Keratinocyte (primary cell): ENCODE data around the gene IFI27. TPM values are rescaled to one million over a fixed set of nuclear protein-coding genes. Genes with fewer than 3 reads are reported as not detected.

Experiments
- DNase-seq: peaks from one replicate; pipeline ENCODE4 v3.0.0-alpha.2; 2011; ENCODE audit warnings: low read depth, missing footprints, low spot score
- FAIRE-seq: peaks from 2 replicates; lab custom pipeline; 2011; peaks lifted over from hg19 to GRCh38; lab: Jason Lieb, UNC
- H2AFZ ChIP-seq: 2 replicates; pipeline ENCODE4 v1.6.0; 2012; ENCODE audit warnings: low read length, control low read depth, inconsistent platforms; ENCODE audit not compliant: control insufficient read depth
- H3K27ac ChIP-seq: 2 replicates; pipeline ENCODE4 v1.5.1; 2011; ENCODE audit warnings: low read length; ENCODE audit not compliant: control insufficient read depth, insufficient read depth
- H3K27me3 ChIP-seq: 3 replicates; pipeline ENCODE4 v1.6.0; 2011; ENCODE audit warnings: low read length; ENCODE audit not compliant: control insufficient read depth, insufficient read depth; ENCODE audit errors: extremely low read depth
- H3K36me3 ChIP-seq, 2 experiments: 2 replicates in 1 of 2; 3 replicates in 1 of 2; pipeline ENCODE4 v1.5.1; 2011; ENCODE audit warnings: low read length in 2 of 2, mild to moderate bottlenecking in 1 of 2; ENCODE audit not compliant: control insufficient read depth in 2 of 2, insufficient read depth in 2 of 2; ENCODE audit errors: extremely low read depth in 1 of 2
- H3K4me1 ChIP-seq: 3 replicates; pipeline ENCODE4 v1.5.1; 2011; ENCODE audit warnings: low read length; ENCODE audit not compliant: control insufficient read depth, insufficient read depth; ENCODE audit errors: extremely low read depth
- H3K4me2 ChIP-seq: 3 replicates; pipeline ENCODE4 v1.6.0; 2011; ENCODE audit warnings: low read depth, low read length; ENCODE audit not compliant: control insufficient read depth, insufficient read depth; ENCODE audit errors: extremely low read depth
- H3K4me3 ChIP-seq, 3 experiments: fragments of 200-600 bp in 1 of 3; sonication (generic) in 1 of 3; 2 replicates in 2 of 3; 3 replicates in 1 of 3; pipeline ENCODE4 v1.5.1; 2011 to 2016; ENCODE audit warnings: low read length in 3 of 3, mild to moderate bottlenecking in 3 of 3, control low read depth in 2 of 3, inconsistent platforms in 1 of 3, low read depth in 1 of 3, mixed read lengths in 1 of 3, mixed run types in 1 of 3, moderate library complexity in 1 of 3; ENCODE audit not compliant: control insufficient read depth in 2 of 3, insufficient read depth in 2 of 3; ENCODE audit errors: extremely low read depth in 1 of 3
- H3K79me2 ChIP-seq: 2 replicates; pipeline ENCODE4 v1.6.0; 2012; ENCODE audit warnings: low read length; ENCODE audit not compliant: control insufficient read depth, insufficient read depth
- H3K9ac ChIP-seq: 3 replicates; pipeline ENCODE4 v1.6.0; 2011; ENCODE audit warnings: low read length; ENCODE audit not compliant: control insufficient read depth, insufficient read depth; ENCODE audit errors: extremely low read depth
- H3K9me1 ChIP-seq: 3 replicates; pipeline ENCODE4 v1.6.0; 2011; ENCODE audit warnings: low read length; ENCODE audit not compliant: control insufficient read depth, insufficient read depth; ENCODE audit errors: extremely low read depth
- H3K9me3 ChIP-seq: 2 replicates; pipeline ENCODE4 v1.5.1; 2012; ENCODE audit warnings: low read depth, low read length; ENCODE audit not compliant: control insufficient read depth
- H4K20me1 ChIP-seq: 3 replicates; pipeline ENCODE4 v1.6.0; 2011; ENCODE audit warnings: low read length; ENCODE audit not compliant: control insufficient read depth, insufficient read depth; ENCODE audit errors: extremely low read depth
- EZH2 ChIP-seq: IDR thresholded peaks from one replicate; pipeline ENCODE4 v1.6.1; 2012; ENCODE audit warnings: inconsistent platforms, mild to moderate bottlenecking, low read length, moderate library complexity
- dilution Hi-C: fragments of 300-500 bp; cut with MboI; formaldehyde crosslinking; loops from one replicate; pipeline ENCODE4 v1.7.0; 2020; ENCODE audit warnings: low sequenced_read_pairs; ENCODE audit not compliant: extremely low pct_ligation_motif_present
- polyA plus RNA-seq, 5 experiments: library from polyadenylated mRNA; depleted of rRNA in 3 of 5; stranded (reverse) in 3 of 5; stranded (forward) in 1 of 5; unstranded in 1 of 5; fragments of >200 nt; gene quantifications; 1 replicate in 1 of 5; 2 replicates in 3 of 5; 3 replicates in 1 of 5; pipeline versions ENCODE4 v1.2.1 to v1.2.3, GENCODE V29; 2011 to 2012; ENCODE audit warnings: missing spikeins in 2 of 5, low read depth in 1 of 5, low replicate concordance in 1 of 5
- TF ChIP-seq, protein P1 (sequence below), 3 experiments: IDR thresholded peaks in 1 of 3; conservative IDR thresholded peaks in 1 of 3; optimal IDR thresholded peaks in 1 of 3; 2 replicates in 2 of 3; 3 replicates in 1 of 3; pipeline versions ENCODE3 to v1.5.1; 2011; ENCODE audit warnings: low read length in 3 of 3, mild to moderate bottlenecking in 3 of 3, moderate library complexity in 2 of 3, control low read depth in 1 of 3, inconsistent platforms in 1 of 3; ENCODE audit not compliant: insufficient read depth in 2 of 3; ENCODE audit errors: extremely low read depth in 1 of 3

IFI27 gene
- polyA plus RNA-seq, 1 donor (not counting 4 experiments of a cell fraction or from before 2014, with no cell fraction given) = 1,132 TPM

DNA sequence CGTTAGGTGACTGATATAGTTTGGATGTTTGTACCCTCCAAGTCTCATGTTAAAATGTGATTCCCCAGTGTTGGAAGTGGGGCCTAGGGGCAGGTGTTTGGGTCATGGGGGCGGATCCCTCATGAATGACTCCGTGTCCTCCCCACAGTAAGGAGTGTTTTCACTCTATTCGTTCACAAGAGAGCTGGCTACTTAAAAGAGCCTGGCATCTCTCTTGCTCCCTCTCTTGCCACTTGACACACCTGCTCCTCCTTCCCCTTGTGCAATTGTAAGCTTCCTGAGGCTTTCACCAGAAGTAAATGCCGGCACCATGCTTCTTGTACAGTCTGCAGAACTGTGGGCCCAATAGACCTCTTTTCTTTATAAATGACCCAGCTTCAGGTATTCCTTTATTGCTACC, 16.3 kb downstream of the IFI27 start:
- no peak overlapping the region for H3K4me2 ChIP-seq
- dilution Hi-C loops = no loop called here
- TF ChIP-seq EZH2 = no peak
- TF ChIP-seq, protein P1, sequence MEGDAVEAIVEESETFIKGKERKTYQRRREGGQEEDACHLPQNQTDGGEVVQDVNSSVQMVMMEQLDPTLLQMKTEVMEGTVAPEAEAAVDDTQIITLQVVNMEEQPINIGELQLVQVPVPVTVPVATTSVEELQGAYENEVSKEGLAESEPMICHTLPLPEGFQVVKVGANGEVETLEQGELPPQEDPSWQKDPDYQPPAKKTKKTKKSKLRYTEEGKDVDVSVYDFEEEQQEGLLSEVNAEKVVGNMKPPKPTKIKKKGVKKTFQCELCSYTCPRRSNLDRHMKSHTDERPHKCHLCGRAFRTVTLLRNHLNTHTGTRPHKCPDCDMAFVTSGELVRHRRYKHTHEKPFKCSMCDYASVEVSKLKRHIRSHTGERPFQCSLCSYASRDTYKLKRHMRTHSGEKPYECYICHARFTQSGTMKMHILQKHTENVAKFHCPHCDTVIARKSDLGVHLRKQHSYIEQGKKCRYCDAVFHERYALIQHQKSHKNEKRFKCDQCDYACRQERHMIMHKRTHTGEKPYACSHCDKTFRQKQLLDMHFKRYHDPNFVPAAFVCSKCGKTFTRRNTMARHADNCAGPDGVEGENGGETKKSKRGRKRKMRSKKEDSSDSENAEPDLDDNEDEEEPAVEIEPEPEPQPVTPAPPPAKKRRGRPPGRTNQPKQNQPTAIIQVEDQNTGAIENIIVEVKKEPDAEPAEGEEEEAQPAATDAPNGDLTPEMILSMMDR (optimal IDR thresholded peaks at IDR 0.05 in 1 of 3, IDR thresholded peaks at IDR 0.05 in 1 of 3, conservative IDR thresholded peaks at IDR 0.05 in 1 of 3; ENCODE audit: extremely low read depth in 1 of 3, insufficient read depth in 2 of 3, low read length in 3 of 3) = no peak
- H3K27ac ChIP-seq = no peak overlapping the region
- H3K27me3 ChIP-seq = no peaks in the 10 kb centered on the region
- H3K79me2 ChIP-seq = no peaks in the 10 kb centered on the region
- H3K9me3 ChIP-seq = no peaks in the 10 kb centered on the region
- no peaks in the 10 kb centered on the region for H3K9me1 ChIP-seq
- peaks cover 16% of the 10 kb centered on the region for H3K4me1 ChIP-seq
- H3K9ac ChIP-seq = no peak overlapping the region
- DNase-seq = no peak
- H3K36me3 ChIP-seq = peaks cover 0 to 12% of the 10 kb centered on the region in 2 experiments
- H2AFZ ChIP-seq = no peak overlapping the region
- no peak for FAIRE-seq
- H4K20me1 ChIP-seq = no peaks in the 10 kb centered on the region
- H3K4me3 ChIP-seq = no peak overlapping the region

DNA sequence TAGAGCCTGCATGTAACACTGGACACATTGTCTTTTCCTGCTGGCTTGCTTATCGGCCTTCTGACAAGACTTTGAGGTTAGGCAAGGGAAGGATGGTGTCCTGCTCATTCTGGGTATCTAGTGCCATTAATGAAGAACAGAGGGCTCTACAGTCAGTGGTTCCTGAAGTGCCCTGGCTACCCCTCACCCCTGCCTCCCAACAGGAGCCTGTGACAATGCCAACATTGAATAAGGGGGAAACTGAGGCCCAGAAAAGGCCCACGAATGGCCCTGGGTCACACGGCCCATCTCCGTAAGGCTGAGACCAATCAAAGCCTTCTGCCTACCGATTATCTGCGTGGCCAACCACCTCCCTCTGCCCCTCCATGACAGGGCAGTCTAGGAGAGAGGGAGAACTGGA, 16.8 kb downstream of the IFI27 start:
- no peak overlapping the region for H3K4me2 ChIP-seq
- H3K27ac ChIP-seq = no peak overlapping the region
- H2AFZ ChIP-seq = no peak overlapping the region
- H3K4me1 ChIP-seq = peaks cover 16% of the 10 kb centered on the region
- H3K4me3 ChIP-seq = no peak overlapping the region
- no peak overlapping the region for H3K9ac ChIP-seq
- no peaks in the 10 kb centered on the region for H4K20me1 ChIP-seq
- no peak for DNase-seq
- no peaks in the 10 kb centered on the region for H3K79me2 ChIP-seq
- dilution Hi-C loops = no loop called here
- peaks cover 0 to 12% of the 10 kb centered on the region in 2 experiments for H3K36me3 ChIP-seq
- no peaks in the 10 kb centered on the region for H3K27me3 ChIP-seq
- no peak for FAIRE-seq
- H3K9me1 ChIP-seq = no peaks in the 10 kb centered on the region
- no peaks in the 10 kb centered on the region for H3K9me3 ChIP-seq
- TF ChIP-seq, protein P1 (optimal IDR thresholded peaks at IDR 0.05 in 1 of 3, IDR thresholded peaks at IDR 0.05 in 1 of 3, conservative IDR thresholded peaks at IDR 0.05 in 1 of 3; ENCODE audit: extremely low read depth in 1 of 3, insufficient read depth in 2 of 3, low read length in 3 of 3) = no peak
- TF ChIP-seq EZH2 = no peak
